SKM-1 treated with dmso at 0.1 percent for 144 hours (cell line): ENCODE measurements around the gene TBX5.

Experiments
- DNase-seq: peaks from one replicate; lab custom pipeline; 2025; ENCODE audit not compliant: unreplicated experiment; lab: John Stamatoyannopoulos, UW

TBX5 gene

GRCh38 chr12:114431902-114432301 lies 26.0 kb upstream of the TBX5 start:
- no peak for DNase-seq

GRCh38 chr12:114430306-114430705 lies 24.4 kb upstream of the TBX5 start:
- DNase-seq: no peak

GRCh38 chr12:114425031-114425626 lies 19.2 kb upstream of the TBX5 start:
- DNase-seq: no peak

GRCh38 chr12:114420944-114421335 lies 15.0 kb upstream of the TBX5 start:
- DNase-seq: no peak

- DNase-seq: no peak
Observed at GRCh38 chr12:114420182-114420943, 14.4 kb upstream of the TBX5 start.

- no peak for DNase-seq
Observed at GRCh38 chr12:114416028-114416427, 10.1 kb upstream of the TBX5 start.

- no peak for DNase-seq
Observed at GRCh38 chr12:114415525-114415868, 9.6 kb upstream of the TBX5 start.

GRCh38 chr12:114414866-114415524 lies 9.1 kb upstream of the TBX5 start:
- DNase-seq: no peak

GRCh38 chr12:114414031-114414865 lies 8.3 kb upstream of the TBX5 start:
- no peak for DNase-seq

GRCh38 chr12:114412825-114413749 lies 7.1 kb upstream of the TBX5 start:
- DNase-seq: no peak

GRCh38 chr12:114412307-114412706 lies 6.4 kb upstream of the TBX5 start:
- no peak for DNase-seq

GRCh38 chr12:114411071-114411837 lies 5.3 kb upstream of the TBX5 start:
- DNase-seq: no peak

- peak; percentile 13 for DNase-seq
Observed at GRCh38 chr12:114409852-114410600, 4.1 kb upstream of the TBX5 start.

GRCh38 chr12:114408886-114409851 lies 3.2 kb upstream of the TBX5 start:
- DNase-seq: peak; percentile 15

- DNase-seq: no peak
Observed at GRCh38 chr12:114408471-114408885, 2.5 kb upstream of the TBX5 start.

- DNase-seq: no peak
Observed at GRCh38 chr12:114407842-114408411, 2.0 kb upstream of the TBX5 start.
